KBM-7 (cell line): Measurements from ENCODE around the gene BLM.
A peak's percentile ranks its signal among the peaks of the same experiment; 100 is the strongest.
"Not testable (repeated sequence)": the region's sequence is repeated elsewhere in the genome, so short reads cannot be mapped to it uniquely, and the experiment has no call there.

ENCODE experiments used
- DNase-seq: peaks from one replicate; pipeline ENCODE4 v3.0.0-alpha.2; 2015
- in situ Hi-C: fragments of 300-500 bp; cut with MboI; formaldehyde crosslinking; loops from 2 replicates; pipeline ENCODE4 v1.14.3; 2020; ENCODE audit warnings: low sequenced_read_pairs, low pct_unique_long_range_greater_than_20kb, mixed read lengths

The BLM gene

GRCh38 chr15:90829942-90830440 is 112.8 kb downstream of the BLM start:
- in situ Hi-C loops = no loop called here
- peak; percentile 78 for DNase-seq

- in situ Hi-C loops = no loop called here
- no peak for DNase-seq
Observed at GRCh38 chr15:90834626-90835025, 117.5 kb downstream of the BLM start.

- DNase-seq = no peak
- in situ Hi-C loops = no loop called here
Observed at GRCh38 chr15:90836296-90836871, 119.2 kb downstream of the BLM start.

- DNase-seq = no peak
- in situ Hi-C loops = no loop called here
Observed at GRCh38 chr15:90837094-90837493, 119.9 kb downstream of the BLM start.

GRCh38 chr15:90838139-90838538 is 121.0 kb downstream of the BLM start:
- peak; percentile 51 for DNase-seq
- in situ Hi-C loops = no loop called here

GRCh38 chr15:90838544-90838943 is 121.4 kb downstream of the BLM start:
- DNase-seq = no peak
- in situ Hi-C loops = no loop called here

- DNase-seq = peak; percentile 91
Observed at GRCh38 chr15:90839187-90840071, 122.3 kb downstream of the BLM start.

GRCh38 chr15:90840157-90840855 is 123.2 kb downstream of the BLM start:
- no peak for DNase-seq
- in situ Hi-C loops = no loop called here

More at GRCh38 chr15:90839187-90840071, 122.3 kb downstream of the BLM start:
- in situ Hi-C loops = no loop called here

- in situ Hi-C loops = no loop called here
- DNase-seq = peak; percentile 35
Observed at GRCh38 chr15:90840954-90841353, 123.8 kb downstream of the BLM start.

GRCh38 chr15:90844696-90845095 is 127.5 kb downstream of the BLM start:
- DNase-seq = peak; percentile 25
- in situ Hi-C loops = no loop called here

- in situ Hi-C loops = no loop called here
- DNase-seq = peak; percentile 50
Observed at GRCh38 chr15:90845201-90845949, 128.2 kb downstream of the BLM start.

GRCh38 chr15:90849424-90849823 is 132.3 kb downstream of the BLM start:
- DNase-seq, in situ Hi-C loops: not testable (repeated sequence)

- DNase-seq = no peak
- in situ Hi-C loops = no loop called here
Observed at GRCh38 chr15:90851114-90851513, 134.0 kb downstream of the BLM start.

- in situ Hi-C loops = no loop called here
- DNase-seq = no peak
Observed at GRCh38 chr15:90851940-90852339, 134.8 kb downstream of the BLM start.

GRCh38 chr15:90855139-90855538 is 138.0 kb downstream of the BLM start:
- no peak for DNase-seq
- in situ Hi-C loops = no loop called here

- in situ Hi-C loops = no loop called here
- no peak for DNase-seq
Observed at GRCh38 chr15:90857337-90857736, 140.2 kb downstream of the BLM start.

- in situ Hi-C loops = no loop called here
- DNase-seq = no peak
Observed at GRCh38 chr15:90857883-90858443, 140.8 kb downstream of the BLM start.

- in situ Hi-C loops = no loop called here
- DNase-seq = no peak
Observed at GRCh38 chr15:90859234-90860131, 142.3 kb downstream of the BLM start.
